ENCODE data around the gene CUEDC2.

DNA sequence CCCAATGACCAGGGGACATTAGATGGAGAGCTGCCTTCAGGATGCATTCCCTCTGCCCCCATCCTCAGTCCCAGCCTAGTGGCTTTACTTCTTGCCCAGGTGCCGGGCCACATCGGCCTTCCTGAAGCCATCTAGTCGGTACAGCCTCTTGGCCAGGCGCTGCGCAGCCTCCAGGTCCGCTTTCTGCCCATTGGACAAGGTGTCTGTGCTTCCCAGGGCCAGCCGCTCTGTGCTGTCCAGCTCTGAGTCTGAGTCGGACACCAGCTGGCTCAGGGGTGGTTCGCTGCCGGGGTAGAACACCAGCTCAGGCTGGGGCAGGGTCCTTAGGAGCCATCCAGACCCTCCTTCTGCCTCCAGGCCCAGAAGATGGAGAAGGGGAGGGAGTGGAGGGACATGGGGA is 20.1 kb downstream of the CUEDC2 start:
- no peak for TF ChIP-seq POLR2A (IDR thresholded peaks at IDR 0.05)
- TF ChIP-seq, protein P1, sequence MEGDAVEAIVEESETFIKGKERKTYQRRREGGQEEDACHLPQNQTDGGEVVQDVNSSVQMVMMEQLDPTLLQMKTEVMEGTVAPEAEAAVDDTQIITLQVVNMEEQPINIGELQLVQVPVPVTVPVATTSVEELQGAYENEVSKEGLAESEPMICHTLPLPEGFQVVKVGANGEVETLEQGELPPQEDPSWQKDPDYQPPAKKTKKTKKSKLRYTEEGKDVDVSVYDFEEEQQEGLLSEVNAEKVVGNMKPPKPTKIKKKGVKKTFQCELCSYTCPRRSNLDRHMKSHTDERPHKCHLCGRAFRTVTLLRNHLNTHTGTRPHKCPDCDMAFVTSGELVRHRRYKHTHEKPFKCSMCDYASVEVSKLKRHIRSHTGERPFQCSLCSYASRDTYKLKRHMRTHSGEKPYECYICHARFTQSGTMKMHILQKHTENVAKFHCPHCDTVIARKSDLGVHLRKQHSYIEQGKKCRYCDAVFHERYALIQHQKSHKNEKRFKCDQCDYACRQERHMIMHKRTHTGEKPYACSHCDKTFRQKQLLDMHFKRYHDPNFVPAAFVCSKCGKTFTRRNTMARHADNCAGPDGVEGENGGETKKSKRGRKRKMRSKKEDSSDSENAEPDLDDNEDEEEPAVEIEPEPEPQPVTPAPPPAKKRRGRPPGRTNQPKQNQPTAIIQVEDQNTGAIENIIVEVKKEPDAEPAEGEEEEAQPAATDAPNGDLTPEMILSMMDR (IDR thresholded peaks at IDR 0.05) = no peak
